Thoracic aorta (tissue), 2 donors: ENCODE data around the gene LRIG3. TPM values are rescaled to one million over a fixed set of nuclear protein-coding genes. Genes with fewer than 3 reads are reported as not detected.

ENCODE experiments used
- ATAC-seq: fragments of 150-250 bp; one replicate; pipeline ENCODE4 v1.8.0; 2017; ENCODE audit warnings: low read depth; ENCODE audit not compliant: insufficient number of reproducible peaks, low FRiP score
- DNase-seq: peaks from one replicate; pipeline ENCODE4 v3.0.0-alpha.2; 2020; ENCODE audit warnings: low spot score
- H3K27ac ChIP-seq, 2 donors: fragments of 200-600 bp; sonication (generic); 1 replicate in 1 of 2; 2 replicates in 1 of 2; pipeline ENCODE4 v1.5.1; 2016; ENCODE audit warnings: mild to moderate bottlenecking in 2 of 2, moderate library complexity in 2 of 2
- H3K27me3 ChIP-seq: fragments of 200-600 bp; sonication (generic); replicated peaks from 2 replicates; pipeline ENCODE4 v1.6.0; 2016; ENCODE audit warnings: mild to moderate bottlenecking; ENCODE audit not compliant: insufficient read depth
- H3K36me3 ChIP-seq: fragments of 200-600 bp; sonication (generic); one replicate; pipeline ENCODE4 v1.5.1; 2016
- H3K4me1 ChIP-seq, 2 donors: fragments of 200-600 bp; sonication (generic); 1 replicate in 1 of 2; 2 replicates in 1 of 2; pipeline versions ENCODE4 v1.5.1 to v1.6.0; 2016; ENCODE audit warnings: low read depth in 2 of 2, mild to moderate bottlenecking in 1 of 2; ENCODE audit not compliant: control insufficient read depth in 1 of 2
- H3K4me3 ChIP-seq: fragments of 200-600 bp; sonication (generic); 2 replicates; pipeline ENCODE4 v1.5.1; 2016; ENCODE audit warnings: mild to moderate bottlenecking
- H3K9me3 ChIP-seq: fragments of 200-600 bp; sonication (generic); 2 replicates; pipeline ENCODE4 v1.5.1; 2016
- CTCF ChIP-seq: fragments of 200-600 bp; sonication (generic); IDR thresholded peaks from one replicate; pipeline ENCODE4 v1.5.1; 2019; ENCODE audit warnings: antibody characterized with exemption
- total RNA-seq, 2 donors: library from RNA; depleted of rRNA; stranded (reverse); fragments of >200 nt; gene quantifications; one replicate each; pipeline versions ENCODE4 v1.1.0 to v1.2.3, GENCODE V29; 2016

The LRIG3 gene
- total RNA-seq, 2 donors from 2014 or later, result 34.4 to 70.0 TPM

GRCh38 chr12:58916161-58916621 is 4.1 kb downstream of the LRIG3 start:
- peak overlapping the region; percentile 81 for H3K4me3 ChIP-seq
- TF ChIP-seq CTCF, result no peak
- peaks cover 17 to 44% of the 10 kb centered on the region in 2 donors for H3K4me1 ChIP-seq
- DNase-seq (no peak), ATAC-seq (no peak)
- H3K36me3 ChIP-seq, result peaks cover 10% of the 10 kb centered on the region
- H3K27ac ChIP-seq, result peak overlapping the region; percentile 26 to 92
- H3K27me3 ChIP-seq, result no peaks in the 10 kb centered on the region
- H3K9me3 ChIP-seq, result no peaks in the 10 kb centered on the region

DNA sequence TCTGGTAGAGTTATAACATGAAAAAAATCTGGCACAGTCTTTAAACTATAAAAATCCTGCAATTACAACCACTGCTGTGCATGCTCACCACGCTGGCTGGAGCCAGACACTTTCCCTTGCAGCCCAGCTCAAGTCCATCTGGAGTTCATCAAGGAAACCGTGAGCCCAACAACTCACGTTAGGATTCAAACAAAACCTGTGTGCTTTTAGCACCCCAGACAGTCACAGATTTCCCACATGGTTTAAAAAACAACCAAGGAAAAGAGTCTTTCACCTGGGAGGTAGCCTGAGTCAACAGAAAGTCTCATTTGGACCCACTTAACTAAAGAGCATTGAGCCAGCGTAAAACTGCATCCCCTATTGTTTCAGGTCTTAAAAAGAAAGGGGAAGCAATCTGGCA is 4.7 kb downstream of the LRIG3 start:
- H3K36me3 ChIP-seq, result peaks cover 14% of the 10 kb centered on the region

DNA sequence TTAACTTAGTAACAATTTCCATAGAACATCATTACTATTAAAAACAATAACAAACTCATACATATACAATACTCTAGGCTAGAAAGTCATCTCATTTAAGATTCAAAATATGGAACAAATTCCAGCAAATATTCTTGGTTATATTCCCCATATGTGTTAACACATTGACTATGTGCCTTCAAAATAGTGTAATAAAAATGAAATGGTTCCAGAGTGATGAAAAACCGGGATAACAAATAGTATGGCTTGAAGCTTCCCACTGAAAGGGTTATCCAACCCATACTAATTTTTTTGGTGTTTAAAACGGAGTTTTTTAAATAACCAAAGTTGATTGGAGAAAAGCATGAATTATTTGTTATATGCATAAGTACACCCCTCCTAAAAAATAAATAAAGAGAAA is 5.3 kb downstream of the LRIG3 start:
- Histone ChIP-seq H3K4me3 (peak overlapping the region; percentile 81), H3K9me3 (no peaks in the 10 kb centered on the region), H3K36me3 (peaks cover 14% of the 10 kb centered on the region), H3K4me1 (peaks cover 17 to 39% of the 10 kb centered on the region in 2 donors), H3K27ac (no peak overlapping the region), H3K27me3 (no peaks in the 10 kb centered on the region)
- no peak for TF ChIP-seq CTCF
- no peak for ATAC-seq
- DNase-seq, result no peak

More for the DNA sequence above, 4.7 kb downstream of the LRIG3 start:
- Histone ChIP-seq H3K27me3 (no peaks in the 10 kb centered on the region), H3K4me3 (peak overlapping the region; percentile 81), H3K27ac (peak overlapping the region; percentile 26 to 92), H3K9me3 (no peaks in the 10 kb centered on the region), H3K4me1 (peaks cover 17 to 39% of the 10 kb centered on the region in 2 donors)
- no peak for TF ChIP-seq CTCF
- ATAC-seq (no peak), DNase-seq (no peak)

DNA sequence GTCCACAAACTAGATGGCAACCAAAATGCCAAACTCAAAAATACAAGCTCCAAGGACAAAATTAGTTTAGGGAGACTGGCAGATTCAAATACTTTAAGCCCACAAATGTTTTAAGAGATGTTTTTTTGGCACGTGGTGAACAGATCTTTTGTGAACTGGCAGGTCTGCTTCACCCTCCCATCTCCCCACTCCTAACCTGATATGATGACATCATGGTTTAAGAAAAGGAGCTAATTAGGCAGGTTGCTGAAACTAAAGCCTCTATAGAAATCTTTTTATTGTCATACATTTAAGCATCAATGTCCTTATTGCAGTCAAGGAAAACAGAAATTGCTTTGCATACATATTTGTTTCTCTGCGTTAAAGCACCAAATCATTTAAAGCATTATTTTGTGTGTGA is 5.8 kb downstream of the LRIG3 start:
- Histone ChIP-seq H3K4me1 (peaks cover 17 to 39% of the 10 kb centered on the region in 2 donors), H3K4me3 (no peak overlapping the region), H3K36me3 (peaks cover 17% of the 10 kb centered on the region), H3K9me3 (no peaks in the 10 kb centered on the region), H3K27me3 (no peaks in the 10 kb centered on the region), H3K27ac (no peak overlapping the region)
- DNase-seq, result no peak
- TF ChIP-seq CTCF, result no peak
- ATAC-seq, result no peak

DNA sequence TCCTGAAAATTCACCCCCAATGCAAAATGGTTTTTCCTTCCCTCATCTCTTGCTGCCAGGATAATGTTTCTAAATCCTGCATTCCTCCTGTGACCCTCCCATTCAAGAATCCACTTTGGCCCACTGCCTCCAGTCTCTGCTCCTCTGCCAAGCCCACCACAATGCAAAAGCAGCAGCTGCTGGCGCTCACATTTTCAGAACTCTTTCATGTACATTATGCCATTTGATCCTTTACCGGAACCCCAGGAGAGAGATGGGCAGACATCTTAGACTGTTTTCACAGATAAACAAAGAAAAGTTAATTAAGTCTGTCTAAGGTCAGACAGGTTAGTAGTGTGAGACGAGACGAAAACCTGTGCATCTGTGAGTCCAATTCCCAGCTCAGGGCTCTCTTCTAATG is 12.9 kb downstream of the LRIG3 start:
- DNase-seq, result no peak
- H3K9me3 ChIP-seq, result no peaks in the 10 kb centered on the region
- no peak for ATAC-seq
- no peak for TF ChIP-seq CTCF
- H3K4me1 ChIP-seq, result peaks cover 0 to 21% of the 10 kb centered on the region in 2 donors
- H3K27me3 ChIP-seq, result no peaks in the 10 kb centered on the region
- peaks cover 22% of the 10 kb centered on the region for H3K36me3 ChIP-seq
- H3K27ac ChIP-seq, result no peak overlapping the region
- no peak overlapping the region for H3K4me3 ChIP-seq
